HG02981 (cell line): ENCODE results near the gene CPZ.
"Not testable (repeated sequence)": the region's sequence is repeated elsewhere in the genome, so short reads cannot be mapped to it uniquely, and the experiment has no call there.

ENCODE experiments used
- ATAC-seq: cut with Tn5 transposase; IDR thresholded peaks from one replicate; pipeline ENCODE4 v1.9.1; 2021; ENCODE audit warnings: mild to moderate bottlenecking, moderate library complexity; ENCODE audit not compliant: unreplicated experiment

Gene CPZ

GRCh38 chr4:8608714-8609391, 16.3 kb downstream of the CPZ start:
- ATAC-seq: no peak

DNA sequence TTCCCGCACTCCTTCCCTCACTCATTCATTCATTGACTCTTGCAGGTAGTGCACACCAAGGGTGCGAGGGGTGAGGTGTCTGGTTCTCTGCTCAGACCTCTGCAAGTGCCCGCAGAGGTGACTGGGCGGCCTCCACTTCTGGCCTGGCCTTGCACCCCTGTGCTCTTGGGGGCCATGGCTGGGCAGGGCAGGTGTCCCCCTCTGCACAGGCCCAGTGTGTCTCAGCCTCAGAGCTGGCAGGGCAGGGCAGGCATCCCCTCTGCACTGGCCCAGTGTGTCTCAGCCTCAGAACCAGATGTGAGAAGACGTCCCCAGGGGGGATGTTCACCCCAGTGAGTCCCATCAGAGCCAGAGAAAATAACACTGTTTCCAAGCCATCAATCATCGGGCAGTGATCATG, 16.8 kb downstream of the CPZ start:
- no peak for ATAC-seq

GRCh38 chr4:8609824-8610350, 17.3 kb downstream of the CPZ start:
- ATAC-seq: no peak

GRCh38 chr4:8610858-8611616, 18.5 kb downstream of the CPZ start:
- ATAC-seq: no peak

- no peak for ATAC-seq
Measured at GRCh38 chr4:8612646-8613045, 20.1 kb downstream of the CPZ start.

DNA sequence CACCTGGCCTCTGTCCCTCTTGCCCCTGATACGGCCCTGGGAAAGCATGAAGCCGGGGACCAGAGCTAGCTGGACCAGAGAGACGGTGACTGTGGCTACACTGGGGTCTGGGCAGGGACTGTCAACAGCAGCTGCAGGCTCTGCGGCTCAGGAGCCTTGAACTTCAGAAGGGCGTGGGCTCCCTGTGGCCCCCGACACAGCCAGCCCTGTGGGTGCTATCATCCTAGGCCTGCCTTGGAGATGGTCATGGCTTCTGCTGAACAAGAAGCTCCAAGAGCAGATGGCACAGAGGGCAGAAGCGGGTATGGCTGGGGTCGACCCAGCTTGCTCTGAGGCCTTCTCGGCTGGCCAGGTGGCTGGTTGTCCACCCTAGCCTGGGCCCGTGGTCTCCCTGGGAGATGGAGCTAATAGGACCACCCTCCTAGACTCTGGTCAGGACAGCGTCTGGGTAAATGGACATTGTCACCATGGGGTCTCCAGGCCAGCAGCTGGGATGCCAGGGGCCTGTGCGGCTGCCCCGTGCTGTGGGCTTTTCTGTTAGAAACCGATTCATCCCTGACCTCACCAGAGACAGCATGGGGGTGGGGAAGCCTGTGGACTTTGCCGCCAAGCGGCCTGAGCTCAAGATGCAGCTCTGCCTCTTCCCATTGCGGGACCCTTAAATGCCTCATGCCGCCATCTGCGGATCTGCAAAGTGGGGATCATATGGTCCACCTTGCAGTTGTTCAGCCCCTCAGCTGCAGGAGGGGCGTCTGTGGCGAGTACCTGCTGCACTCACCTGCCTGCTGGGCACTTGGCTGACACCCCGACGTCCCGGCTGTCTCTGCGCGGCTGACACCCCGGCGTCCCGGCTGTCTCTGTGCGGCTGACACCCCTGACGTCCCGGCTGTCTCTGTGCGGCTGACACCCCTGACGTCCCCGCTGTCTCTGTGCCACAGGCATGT, 21.1 kb downstream of the CPZ start:
- no peak for ATAC-seq

GRCh38 chr4:8614365-8615193, 22.0 kb downstream of the CPZ start:
- ATAC-seq: no peak

DNA sequence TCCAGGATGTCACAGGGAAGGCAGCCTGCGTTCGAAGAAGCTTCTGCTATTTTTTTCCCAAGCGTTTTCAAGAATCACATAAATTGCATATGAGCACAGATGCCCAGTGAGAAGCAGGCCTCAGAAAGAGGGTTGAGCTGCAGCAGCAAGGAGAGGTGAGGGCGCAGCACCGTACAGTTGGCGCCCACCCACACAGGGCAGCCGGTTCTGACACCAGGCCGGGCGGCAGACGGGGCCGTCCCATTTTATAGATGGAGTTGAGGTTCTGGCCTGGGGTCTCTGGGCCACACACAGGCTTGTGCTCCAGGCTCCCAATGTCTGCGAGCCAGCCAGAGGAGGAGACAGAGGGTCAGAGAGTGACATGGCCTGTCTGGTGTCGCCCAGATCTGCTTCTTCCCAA, 22.8 kb downstream of the CPZ start:
- ATAC-seq: no peak

DNA sequence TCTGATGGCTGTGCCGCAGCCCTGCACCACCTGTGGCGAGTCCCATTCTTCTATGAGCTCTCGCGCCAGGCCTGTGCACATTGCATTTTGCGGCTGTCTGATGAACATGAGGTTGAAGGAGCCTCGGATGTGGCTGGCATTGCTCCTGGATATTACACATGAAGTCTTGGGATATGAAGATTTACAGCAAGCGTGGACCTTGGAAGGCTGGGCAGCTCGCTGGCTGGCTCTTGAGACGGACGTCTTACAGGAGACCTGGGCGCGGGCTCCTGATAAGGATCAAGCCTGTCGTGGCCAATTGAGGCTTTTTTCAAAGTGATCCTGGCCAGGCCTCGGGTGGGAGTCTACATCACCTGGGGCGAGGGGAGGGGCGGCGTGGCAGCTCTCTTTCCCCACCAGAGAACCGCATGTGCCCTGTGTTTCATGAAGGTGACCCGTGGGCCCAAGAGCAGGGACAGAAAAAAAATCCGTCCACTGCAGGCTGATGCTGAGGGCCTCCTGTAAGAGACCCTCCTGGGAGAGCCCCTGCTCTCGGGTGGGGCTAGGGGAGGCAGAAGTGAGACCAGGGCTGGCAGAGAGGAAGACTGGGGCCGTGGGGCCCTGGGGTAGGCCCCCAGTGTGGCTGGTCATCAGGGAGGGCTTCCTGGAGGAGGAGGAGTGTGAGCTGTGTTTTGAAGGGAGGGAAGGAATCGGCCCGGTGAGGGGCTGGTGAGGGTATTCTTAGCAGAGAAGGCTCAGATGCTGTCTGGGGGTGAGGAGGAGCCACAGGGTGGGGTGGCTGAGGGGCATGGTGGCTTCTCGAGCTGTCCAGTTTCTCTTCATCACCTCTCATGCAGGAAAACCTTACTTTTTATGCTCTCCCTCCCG, 23.6 kb downstream of the CPZ start:
- no peak for ATAC-seq

GRCh38 chr4:8616831-8617230, 24.3 kb downstream of the CPZ start:
- ATAC-seq: no peak

DNA sequence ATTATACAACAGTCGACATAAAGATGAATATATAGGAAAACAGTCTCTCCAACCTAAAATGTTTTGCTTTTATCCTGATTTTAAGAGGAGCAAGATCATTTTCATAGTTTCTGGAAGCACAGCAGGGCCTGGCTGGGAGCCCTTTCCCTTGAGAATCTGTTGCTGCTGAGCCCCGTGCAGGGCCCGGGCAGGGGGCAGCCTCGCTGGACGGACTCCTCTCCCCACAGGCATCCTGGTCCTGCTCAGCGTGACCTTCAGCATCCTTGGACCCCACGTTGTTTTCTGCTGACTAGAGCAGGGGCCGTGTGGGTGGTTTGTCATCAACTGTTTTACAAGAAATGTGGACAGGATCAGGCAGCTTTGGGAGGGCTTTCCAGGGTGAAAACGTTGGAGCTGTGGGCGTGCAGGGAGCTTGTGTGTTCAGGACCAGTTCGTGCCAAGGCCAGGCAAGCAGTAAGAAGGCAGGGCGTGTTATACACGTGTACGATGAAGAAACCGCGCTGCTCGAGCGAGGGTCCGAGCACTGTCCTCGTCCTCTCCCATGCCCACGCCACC, 25.0 kb downstream of the CPZ start:
- no peak for ATAC-seq

DNA sequence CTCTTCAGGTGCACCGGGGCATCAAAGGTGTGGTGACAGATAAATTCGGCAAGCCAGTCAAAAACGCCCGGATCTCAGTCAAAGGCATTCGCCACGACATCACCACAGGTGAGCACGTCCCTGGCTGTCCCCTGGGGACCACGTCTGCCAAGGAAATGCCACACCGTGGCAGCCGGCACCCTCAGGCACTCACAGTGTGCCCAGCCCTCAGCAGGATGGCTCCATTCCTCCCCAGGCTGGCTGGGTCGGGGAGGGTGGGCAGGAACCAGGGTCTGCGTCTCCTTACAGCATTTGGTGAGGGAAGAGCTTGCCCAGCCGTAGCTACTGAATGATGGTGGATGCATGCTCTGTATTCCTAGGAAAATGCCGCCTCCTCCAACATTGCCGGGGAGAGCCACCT, 25.9 kb downstream of the CPZ start:
- ATAC-seq: no peak

- ATAC-seq: no peak
Measured at GRCh38 chr4:8618961-8619720, 26.6 kb downstream of the CPZ start.

DNA sequence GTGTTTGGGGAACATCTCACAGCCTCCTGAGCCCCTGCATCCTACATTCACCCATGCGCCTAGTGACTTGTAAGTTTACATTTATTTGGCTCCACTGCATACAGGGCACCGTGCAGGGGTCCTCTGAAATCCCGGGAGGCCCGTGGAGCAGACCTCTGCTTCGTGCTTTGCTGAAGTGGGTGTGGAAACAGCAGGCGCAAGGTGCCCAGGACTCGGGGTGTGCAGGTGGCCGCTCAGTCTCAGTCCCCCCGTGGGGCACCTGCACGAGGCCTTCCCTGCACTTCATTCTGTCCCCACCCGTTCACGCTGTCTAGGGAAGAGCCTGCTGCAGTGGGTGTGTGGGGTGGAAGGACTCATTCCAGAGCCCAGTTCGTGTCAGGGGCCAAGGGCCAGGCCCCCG, 28.6 kb downstream of the CPZ start:
- ATAC-seq: not testable (repeated sequence)

- ATAC-seq: not testable (repeated sequence)
Measured at GRCh38 chr4:8624601-8625272, 32.2 kb downstream of the CPZ start.

- not testable (repeated sequence) for ATAC-seq
Measured at GRCh38 chr4:8630240-8630905, 37.8 kb downstream of the CPZ start.

DNA sequence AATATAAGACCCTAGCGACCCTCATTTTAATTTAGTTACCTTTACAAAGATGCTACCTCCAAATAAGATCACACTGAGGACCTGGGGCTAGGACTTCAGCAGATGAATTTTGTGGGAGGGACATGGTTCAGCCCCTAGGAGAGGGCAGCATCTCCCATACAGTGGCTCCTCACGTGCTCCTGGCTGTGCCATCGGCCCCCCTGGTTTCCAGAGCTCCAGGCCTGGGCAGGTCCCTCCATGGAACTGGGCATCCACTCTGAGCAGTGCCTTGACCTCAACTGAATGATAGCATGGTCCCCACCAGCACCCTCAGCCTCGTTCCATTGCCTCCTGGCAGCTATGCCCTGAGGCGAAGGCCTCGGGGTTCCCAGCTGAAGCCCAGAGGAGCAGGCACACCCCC, 39.3 kb downstream of the CPZ start:
- not testable (repeated sequence) for ATAC-seq
